ENCODE results near the gene ZMYND19.
A peak's percentile ranks its signal among the peaks of the same experiment; 100 is the strongest.

GRCh38 chr9:137552022-137552768 lies 38.1 kb downstream of the ZMYND19 start:
- TF ChIP-seq CTCF (IDR thresholded peaks at IDR 0.05) (no peak), POLR2A (IDR thresholded peaks at IDR 0.05) (peak in 1 of 2 donors; percentile 1)

Measured in heart left ventricle (tissue), 13 donors.